GM21786 (cell line): ENCODE results near the gene B4GALT7.
"Not testable (repeated sequence)": the region's sequence is repeated elsewhere in the genome, so short reads cannot be mapped to it uniquely, and the experiment has no call there.

Source experiments
- ATAC-seq: cut with Tn5 transposase; IDR thresholded peaks from one replicate; pipeline ENCODE4 v1.9.1; 2021; ENCODE audit not compliant: unreplicated experiment

The B4GALT7 gene

DNA sequence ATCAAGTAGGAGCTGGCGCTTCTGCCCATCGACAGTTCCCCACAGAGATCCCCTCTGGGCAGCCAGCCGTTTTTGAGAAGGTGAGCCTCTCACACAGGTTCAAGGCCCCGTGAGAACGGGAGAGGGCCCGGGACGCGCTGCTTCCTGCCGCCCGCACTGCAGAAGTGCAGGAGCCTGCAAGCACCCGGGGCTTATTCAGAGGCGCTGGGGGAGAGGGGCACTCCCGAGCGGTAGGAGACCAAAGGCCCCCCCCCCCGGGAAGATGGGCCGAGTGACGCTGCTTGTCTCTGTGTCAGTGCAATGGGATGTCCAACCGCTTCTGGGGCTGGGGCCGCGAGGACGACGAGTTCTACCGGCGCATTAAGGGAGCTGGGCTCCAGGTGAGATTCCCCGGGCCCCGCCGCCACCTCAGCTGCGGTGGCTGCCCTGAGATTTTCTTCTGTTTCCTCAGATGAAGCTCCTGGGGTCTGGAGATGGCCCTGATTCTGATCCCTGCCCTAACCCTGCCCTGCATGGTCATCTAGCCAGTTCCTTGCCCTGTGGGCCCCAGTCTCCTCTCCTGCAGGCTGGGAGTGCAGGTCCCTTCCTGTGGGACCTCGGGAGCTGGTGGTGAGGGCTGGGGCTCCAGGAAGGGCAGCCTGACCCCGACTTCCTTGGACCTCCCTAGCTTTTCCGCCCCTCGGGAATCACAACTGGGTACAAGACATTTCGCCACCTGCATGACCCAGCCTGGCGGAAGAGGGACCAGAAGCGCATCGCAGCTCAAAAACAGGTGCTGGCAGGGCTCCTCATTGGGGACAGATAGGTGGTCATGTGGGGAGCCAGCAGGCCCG, 8.5 kb downstream of the B4GALT7 start:
- no peak for ATAC-seq

DNA sequence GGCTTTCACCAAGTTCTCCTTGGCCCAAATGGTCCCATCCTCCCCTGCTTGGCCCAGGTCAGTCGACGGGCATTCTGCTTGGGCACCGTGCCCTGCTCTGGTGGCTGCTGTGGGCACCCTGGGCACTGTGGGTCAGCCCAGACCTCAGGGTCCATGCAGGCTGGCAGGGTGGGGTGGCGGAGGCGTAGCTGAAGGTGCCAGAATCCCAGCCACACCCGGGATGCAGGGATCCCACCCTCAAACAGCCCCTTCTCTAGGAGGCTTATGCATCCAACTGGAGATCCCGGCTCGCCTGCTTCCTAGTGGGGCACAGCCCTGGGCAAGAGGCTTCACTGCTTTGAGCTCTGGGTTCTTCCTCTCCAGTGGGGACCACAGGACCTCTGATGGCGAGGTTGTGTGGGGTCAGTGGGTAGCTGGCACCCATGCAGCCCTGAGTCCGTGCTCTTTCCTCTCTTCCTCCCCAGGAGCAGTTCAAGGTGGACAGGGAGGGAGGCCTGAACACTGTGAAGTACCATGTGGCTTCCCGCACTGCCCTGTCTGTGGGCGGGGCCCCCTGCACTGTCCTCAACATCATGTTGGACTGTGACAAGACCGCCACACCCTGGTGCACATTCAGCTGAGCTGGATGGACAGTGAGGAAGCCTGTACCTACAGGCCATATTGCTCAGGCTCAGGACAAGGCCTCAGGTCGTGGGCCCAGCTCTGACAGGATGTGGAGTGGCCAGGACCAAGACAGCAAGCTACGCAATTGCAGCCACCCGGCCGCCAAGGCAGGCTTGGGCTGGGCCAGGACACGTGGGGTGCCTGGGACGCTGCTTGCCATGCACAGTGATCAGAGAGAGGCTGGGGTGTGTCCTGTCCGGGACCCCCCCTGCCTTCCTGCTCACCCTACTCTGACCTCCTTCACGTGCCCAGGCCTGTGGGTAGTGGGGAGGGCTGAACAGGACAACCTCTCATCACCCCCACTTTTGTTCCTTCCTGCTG, 9.4 kb downstream of the B4GALT7 start:
- ATAC-seq = no peak

GRCh38 chr5:177610131-177610769, 10.3 kb downstream of the B4GALT7 start:
- no peak for ATAC-seq

GRCh38 chr5:177610770-177611445, 11.0 kb downstream of the B4GALT7 start:
- no peak for ATAC-seq

DNA sequence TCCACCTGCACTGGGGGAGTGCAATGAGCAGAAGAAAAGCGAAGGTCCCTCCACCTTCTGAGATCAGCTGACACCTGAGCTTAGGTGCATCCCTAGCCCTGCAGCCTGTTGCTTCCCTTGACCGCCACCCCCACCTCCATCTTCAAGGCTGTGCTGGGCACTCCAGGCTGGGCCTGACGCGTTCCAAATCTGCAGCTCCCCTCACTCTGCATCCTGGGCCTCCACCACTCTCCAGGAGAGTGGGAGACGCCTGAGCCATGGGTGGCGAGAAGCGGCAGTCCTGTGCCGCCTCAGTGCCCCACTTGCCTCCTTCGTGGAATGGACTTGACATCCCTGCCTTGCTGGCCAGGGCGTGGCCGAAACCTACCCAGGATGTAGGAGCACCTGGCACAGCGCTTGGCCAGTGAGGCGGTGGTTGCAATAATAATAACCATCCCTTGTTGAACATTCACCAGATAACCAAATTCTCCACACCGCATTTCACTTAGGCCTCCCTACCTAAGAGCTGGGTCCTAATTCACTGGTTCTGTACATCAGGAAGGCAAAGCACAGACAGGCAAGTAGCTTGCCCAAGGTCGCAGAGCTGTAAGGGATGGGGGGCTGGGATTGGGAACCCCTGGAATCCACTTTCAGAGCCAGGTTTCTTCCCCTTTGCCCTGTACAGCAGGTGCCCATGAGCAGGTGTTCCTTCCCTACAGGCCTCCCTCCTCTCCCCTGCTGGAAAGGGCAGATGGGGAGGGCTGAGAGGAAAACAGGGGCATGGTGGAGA, 11.7 kb downstream of the B4GALT7 start:
- ATAC-seq = no peak

DNA sequence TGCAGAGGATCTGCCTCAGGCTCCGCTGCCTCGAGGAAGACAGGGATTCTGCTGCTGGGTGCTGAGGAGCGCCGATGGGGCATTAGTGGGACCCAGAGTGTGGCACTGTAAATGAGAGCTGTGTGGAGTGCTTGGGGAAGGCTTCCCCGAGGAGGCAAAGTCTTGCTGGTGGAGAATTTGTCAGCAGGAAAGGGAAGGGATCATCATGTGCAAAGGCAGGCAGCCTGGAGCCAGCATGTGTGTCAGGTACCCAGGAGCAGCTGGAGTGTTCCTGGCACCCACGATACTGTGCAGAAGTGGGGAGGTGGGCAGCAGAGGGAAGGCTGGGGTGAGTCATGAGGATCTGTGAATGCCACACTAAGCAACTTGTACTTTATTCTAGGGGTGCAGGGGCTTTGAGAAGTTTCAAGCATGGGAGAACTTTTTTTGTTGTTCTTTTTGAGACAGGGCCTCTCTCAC, 12.3 kb downstream of the B4GALT7 start:
- no peak for ATAC-seq

- no peak for ATAC-seq
Observed at GRCh38 chr5:177620560-177620959, 20.6 kb downstream of the B4GALT7 start.

DNA sequence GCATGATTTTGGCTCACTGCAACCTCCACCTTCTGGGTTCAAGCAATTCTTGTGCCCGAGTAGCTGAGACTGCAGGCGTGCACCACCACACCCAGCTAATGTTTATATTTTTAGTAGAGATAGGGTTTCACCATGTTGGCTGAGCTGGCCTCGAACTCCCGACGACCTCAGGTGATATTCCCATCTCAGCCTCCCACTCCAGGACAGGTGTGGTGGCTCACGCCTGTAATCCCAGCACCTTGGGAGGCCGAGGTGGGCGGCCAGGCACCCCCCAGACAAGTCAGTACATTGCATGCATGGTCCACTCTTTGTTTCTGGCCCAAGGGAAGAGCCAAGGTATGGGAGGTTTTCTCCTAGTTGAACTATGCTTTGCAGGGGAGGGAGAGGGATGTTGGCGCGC, 24.2 kb downstream of the B4GALT7 start:
- not testable (repeated sequence) for ATAC-seq

DNA sequence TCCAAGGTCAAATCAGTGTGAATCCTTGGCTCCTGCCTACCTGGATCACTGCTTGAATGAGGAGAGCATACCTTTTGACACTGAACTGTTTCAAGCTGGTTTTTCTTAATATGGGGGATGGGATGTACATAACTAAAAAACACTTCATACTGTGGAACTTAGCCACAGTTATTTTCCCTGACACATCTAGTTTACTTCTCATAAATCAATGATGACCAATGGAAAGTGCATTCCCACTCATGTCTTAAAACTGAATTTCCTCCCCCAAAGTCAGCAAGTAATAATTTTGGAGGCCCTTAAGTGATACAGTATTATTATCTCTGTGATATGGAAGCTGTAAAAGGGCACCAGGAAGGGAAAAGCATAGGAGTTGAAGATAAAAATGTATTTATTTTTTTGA, 30.3 kb downstream of the B4GALT7 start:
- not testable (repeated sequence) for ATAC-seq

DNA sequence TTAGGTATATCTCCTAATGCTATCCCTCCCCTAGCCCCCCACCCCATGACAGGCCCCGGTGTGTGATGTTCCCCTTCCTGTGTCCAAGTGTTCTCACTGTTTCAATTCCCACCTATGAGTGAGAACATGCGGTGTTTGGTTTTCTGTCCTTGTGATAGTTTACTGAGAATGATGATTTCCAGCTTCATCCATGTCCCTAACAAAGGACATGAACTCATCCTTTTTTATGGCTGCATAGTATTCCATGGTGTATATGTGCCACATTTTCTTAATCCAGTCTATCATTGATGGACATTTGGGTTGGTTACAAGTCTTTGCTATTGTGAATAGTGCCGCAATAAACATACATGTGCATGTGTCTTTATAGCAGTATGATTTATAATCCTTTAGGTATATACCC, 35.0 kb downstream of the B4GALT7 start:
- not testable (repeated sequence) for ATAC-seq

- not testable (repeated sequence) for ATAC-seq
Observed at GRCh38 chr5:177645462-177645861, 45.5 kb downstream of the B4GALT7 start.

DNA sequence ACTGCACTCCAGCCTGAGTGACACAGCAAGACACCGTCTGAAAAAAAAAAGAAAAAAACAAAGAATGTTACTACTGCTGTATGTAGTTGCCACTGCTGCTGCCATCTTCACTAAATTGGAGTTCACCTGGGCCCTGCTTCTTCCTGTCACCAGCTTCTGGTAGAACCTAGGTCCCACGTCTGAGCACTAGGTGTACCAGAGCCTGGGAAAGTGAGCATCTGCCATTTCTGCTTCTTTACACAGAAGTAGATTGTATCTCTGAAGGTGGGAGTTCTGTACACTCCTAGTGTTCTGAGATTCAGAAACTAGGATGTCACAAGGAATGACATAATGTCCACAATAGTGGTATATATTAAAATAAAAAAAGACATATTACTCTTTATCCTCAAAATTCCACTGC, 51.3 kb downstream of the B4GALT7 start:
- not testable (repeated sequence) for ATAC-seq

GRCh38 chr5:177657846-177658245, 57.9 kb downstream of the B4GALT7 start:
- ATAC-seq = not testable (repeated sequence)

DNA sequence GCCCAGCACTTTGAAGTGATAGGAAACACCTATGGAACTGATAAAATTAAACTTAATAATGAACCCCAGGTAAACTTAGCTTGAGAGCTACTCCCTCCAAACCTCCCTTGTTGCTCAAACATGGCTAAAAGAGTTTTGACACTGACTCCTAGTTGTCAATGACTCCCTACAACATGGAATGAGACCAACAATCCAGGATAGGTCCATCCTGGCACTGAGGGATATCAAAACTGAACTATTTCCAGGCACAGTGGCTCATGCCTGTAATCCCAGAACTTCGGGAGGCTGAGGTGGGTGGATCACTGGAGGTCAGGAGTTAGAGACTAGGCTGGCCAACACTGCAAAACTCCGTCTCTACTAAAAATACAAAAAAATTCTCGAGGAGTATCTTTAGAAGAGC, 58.6 kb downstream of the B4GALT7 start:
- ATAC-seq = not testable (repeated sequence)
